ENCODE data around the gene APBA1. TPM values are rescaled to one million over a fixed set of nuclear protein-coding genes. Genes with fewer than 3 reads are reported as not detected.

Gene APBA1
- total and polyA plus RNA-seq, 2 of the 8 experiments (the other 6 are each of a cell fraction or from before 2014, with no cell fraction given), result 0.36 to 0.60 TPM

GRCh38 chr9:69572611-69573010, 99.6 kb downstream of the APBA1 start (continued):
- TF ChIP-seq, protein P1, sequence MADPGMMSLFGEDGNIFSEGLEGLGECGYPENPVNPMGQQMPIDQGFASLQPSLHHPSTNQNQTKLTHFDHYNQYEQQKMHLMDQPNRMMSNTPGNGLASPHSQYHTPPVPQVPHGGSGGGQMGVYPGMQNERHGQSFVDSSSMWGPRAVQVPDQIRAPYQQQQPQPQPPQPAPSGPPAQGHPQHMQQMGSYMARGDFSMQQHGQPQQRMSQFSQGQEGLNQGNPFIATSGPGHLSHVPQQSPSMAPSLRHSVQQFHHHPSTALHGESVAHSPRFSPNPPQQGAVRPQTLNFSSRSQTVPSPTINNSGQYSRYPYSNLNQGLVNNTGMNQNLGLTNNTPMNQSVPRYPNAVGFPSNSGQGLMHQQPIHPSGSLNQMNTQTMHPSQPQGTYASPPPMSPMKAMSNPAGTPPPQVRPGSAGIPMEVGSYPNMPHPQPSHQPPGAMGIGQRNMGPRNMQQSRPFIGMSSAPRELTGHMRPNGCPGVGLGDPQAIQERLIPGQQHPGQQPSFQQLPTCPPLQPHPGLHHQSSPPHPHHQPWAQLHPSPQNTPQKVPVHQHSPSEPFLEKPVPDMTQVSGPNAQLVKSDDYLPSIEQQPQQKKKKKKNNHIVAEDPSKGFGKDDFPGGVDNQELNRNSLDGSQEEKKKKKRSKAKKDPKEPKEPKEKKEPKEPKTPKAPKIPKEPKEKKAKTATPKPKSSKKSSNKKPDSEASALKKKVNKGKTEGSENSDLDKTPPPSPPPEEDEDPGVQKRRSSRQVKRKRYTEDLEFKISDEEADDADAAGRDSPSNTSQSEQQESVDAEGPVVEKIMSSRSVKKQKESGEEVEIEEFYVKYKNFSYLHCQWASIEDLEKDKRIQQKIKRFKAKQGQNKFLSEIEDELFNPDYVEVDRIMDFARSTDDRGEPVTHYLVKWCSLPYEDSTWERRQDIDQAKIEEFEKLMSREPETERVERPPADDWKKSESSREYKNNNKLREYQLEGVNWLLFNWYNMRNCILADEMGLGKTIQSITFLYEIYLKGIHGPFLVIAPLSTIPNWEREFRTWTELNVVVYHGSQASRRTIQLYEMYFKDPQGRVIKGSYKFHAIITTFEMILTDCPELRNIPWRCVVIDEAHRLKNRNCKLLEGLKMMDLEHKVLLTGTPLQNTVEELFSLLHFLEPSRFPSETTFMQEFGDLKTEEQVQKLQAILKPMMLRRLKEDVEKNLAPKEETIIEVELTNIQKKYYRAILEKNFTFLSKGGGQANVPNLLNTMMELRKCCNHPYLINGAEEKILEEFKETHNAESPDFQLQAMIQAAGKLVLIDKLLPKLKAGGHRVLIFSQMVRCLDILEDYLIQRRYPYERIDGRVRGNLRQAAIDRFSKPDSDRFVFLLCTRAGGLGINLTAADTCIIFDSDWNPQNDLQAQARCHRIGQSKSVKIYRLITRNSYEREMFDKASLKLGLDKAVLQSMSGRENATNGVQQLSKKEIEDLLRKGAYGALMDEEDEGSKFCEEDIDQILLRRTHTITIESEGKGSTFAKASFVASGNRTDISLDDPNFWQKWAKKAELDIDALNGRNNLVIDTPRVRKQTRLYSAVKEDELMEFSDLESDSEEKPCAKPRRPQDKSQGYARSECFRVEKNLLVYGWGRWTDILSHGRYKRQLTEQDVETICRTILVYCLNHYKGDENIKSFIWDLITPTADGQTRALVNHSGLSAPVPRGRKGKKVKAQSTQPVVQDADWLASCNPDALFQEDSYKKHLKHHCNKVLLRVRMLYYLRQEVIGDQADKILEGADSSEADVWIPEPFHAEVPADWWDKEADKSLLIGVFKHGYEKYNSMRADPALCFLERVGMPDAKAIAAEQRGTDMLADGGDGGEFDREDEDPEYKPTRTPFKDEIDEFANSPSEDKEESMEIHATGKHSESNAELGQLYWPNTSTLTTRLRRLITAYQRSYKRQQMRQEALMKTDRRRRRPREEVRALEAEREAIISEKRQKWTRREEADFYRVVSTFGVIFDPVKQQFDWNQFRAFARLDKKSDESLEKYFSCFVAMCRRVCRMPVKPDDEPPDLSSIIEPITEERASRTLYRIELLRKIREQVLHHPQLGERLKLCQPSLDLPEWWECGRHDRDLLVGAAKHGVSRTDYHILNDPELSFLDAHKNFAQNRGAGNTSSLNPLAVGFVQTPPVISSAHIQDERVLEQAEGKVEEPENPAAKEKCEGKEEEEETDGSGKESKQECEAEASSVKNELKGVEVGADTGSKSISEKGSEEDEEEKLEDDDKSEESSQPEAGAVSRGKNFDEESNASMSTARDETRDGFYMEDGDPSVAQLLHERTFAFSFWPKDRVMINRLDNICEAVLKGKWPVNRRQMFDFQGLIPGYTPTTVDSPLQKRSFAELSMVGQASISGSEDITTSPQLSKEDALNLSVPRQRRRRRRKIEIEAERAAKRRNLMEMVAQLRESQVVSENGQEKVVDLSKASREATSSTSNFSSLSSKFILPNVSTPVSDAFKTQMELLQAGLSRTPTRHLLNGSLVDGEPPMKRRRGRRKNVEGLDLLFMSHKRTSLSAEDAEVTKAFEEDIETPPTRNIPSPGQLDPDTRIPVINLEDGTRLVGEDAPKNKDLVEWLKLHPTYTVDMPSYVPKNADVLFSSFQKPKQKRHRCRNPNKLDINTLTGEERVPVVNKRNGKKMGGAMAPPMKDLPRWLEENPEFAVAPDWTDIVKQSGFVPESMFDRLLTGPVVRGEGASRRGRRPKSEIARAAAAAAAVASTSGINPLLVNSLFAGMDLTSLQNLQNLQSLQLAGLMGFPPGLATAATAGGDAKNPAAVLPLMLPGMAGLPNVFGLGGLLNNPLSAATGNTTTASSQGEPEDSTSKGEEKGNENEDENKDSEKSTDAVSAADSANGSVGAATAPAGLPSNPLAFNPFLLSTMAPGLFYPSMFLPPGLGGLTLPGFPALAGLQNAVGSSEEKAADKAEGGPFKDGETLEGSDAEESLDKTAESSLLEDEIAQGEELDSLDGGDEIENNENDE (IDR thresholded peaks at IDR 0.05; ENCODE audit: insufficient replicate concordance, low read length), result no peak
- no peak for TF ChIP-seq POU5F1 (IDR thresholded peaks at IDR 0.05; ENCODE audit: low read depth, low read length)
- no peak for TF ChIP-seq SIRT6 (IDR thresholded peaks at IDR 0.05; ENCODE audit: low read length)
- TF ChIP-seq, protein P2, sequence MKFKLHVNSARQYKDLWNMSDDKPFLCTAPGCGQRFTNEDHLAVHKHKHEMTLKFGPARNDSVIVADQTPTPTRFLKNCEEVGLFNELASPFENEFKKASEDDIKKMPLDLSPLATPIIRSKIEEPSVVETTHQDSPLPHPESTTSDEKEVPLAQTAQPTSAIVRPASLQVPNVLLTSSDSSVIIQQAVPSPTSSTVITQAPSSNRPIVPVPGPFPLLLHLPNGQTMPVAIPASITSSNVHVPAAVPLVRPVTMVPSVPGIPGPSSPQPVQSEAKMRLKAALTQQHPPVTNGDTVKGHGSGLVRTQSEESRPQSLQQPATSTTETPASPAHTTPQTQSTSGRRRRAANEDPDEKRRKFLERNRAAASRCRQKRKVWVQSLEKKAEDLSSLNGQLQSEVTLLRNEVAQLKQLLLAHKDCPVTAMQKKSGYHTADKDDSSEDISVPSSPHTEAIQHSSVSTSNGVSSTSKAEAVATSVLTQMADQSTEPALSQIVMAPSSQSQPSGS (IDR thresholded peaks at IDR 0.05; ENCODE audit: low read length), result no peak
- no peak for TF ChIP-seq YY1 (IDR thresholded peaks at IDR 0.05; ENCODE audit: low read depth, low read length)
- TF ChIP-seq BCL11A (IDR thresholded peaks at IDR 0.05; ENCODE audit: low read depth in 2 of 2, low read length in 2 of 2), result no peak

Measured in H1 (cell line).